Esophagus muscularis mucosa (tissue), 3 donors: ENCODE results near the gene MSH2.

Experiments
- POLR2A ChIP-seq: fragments of 450-650 bp; IDR thresholded peaks from one replicate; pipeline ENCODE4 v1.6.1; 2017; ENCODE audit warnings: antibody characterized with exemption, moderate library complexity, mild to moderate bottlenecking, low read depth
- POLR2AphosphoS5 ChIP-seq, 2 donors: sonication (generic); formaldehyde crosslinking; IDR thresholded peaks; one replicate each; pipeline ENCODE4 v1.6.1; 2017; ENCODE audit warnings: antibody characterized with exemption in 2 of 2
- TF ChIP-seq, protein P1 (sequence below), 3 experiments: fragments of 200-600 bp in 2 of 3; fragments of 450-650 bp in 1 of 3; sonication (generic) in 2 of 3; IDR thresholded peaks; one replicate each; pipeline ENCODE4 v1.5.1; 2017 to 2019; ENCODE audit warnings: antibody characterized with exemption in 3 of 3, mild to moderate bottlenecking in 2 of 3, moderate library complexity in 1 of 3

DNA sequence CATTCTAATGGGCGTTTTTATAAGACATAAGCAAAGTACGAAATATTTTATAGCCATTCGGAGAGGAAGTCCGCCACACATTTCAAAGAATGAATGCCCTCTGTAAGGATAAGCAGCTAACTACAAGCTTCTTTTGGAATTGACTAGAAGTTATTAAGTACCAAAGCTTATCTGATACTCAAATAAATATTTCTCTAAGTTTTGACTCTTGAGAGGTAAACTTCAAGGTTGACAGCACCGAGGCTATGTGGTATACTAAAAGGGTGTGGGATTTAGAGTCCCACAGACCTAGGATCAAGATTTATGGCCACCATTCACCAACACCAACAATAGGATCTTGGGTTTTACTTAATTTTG is 48.1 kb upstream of the MSH2 start:
- TF ChIP-seq, protein P1, sequence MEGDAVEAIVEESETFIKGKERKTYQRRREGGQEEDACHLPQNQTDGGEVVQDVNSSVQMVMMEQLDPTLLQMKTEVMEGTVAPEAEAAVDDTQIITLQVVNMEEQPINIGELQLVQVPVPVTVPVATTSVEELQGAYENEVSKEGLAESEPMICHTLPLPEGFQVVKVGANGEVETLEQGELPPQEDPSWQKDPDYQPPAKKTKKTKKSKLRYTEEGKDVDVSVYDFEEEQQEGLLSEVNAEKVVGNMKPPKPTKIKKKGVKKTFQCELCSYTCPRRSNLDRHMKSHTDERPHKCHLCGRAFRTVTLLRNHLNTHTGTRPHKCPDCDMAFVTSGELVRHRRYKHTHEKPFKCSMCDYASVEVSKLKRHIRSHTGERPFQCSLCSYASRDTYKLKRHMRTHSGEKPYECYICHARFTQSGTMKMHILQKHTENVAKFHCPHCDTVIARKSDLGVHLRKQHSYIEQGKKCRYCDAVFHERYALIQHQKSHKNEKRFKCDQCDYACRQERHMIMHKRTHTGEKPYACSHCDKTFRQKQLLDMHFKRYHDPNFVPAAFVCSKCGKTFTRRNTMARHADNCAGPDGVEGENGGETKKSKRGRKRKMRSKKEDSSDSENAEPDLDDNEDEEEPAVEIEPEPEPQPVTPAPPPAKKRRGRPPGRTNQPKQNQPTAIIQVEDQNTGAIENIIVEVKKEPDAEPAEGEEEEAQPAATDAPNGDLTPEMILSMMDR (IDR thresholded peaks at IDR 0.05) = no peak
- TF ChIP-seq POLR2A (no peak), POLR2AphosphoS5 (IDR thresholded peaks at IDR 0.05) (no peak)
